HUES48 (cell line): Measurements from ENCODE around the gene MAP1LC3A.
A peak's percentile ranks its signal among the peaks of the same experiment; 100 is the strongest.

Experiments used
- H3K27ac ChIP-seq: one replicate; pipeline ENCODE4 v1.7.0; 2013; ENCODE audit warnings: low read depth, low read length, inconsistent platforms
- H3K27me3 ChIP-seq: 2 replicates; pipeline ENCODE4 v1.6.1; 2013; ENCODE audit warnings: mild to moderate bottlenecking, low read length; ENCODE audit not compliant: control insufficient read depth, insufficient read depth
- H3K36me3 ChIP-seq: 2 replicates; pipeline ENCODE4 v1.6.1; 2013; ENCODE audit warnings: low read length; ENCODE audit not compliant: control insufficient read depth, insufficient read depth
- H3K4me1 ChIP-seq: 2 replicates; pipeline ENCODE4 v1.6.1; 2013; ENCODE audit warnings: mild to moderate bottlenecking, low read length; ENCODE audit not compliant: control insufficient read depth, insufficient read depth
- H3K4me3 ChIP-seq: 2 replicates; pipeline ENCODE4 v1.5.1; 2013; ENCODE audit warnings: mild to moderate bottlenecking, low read depth, low read length
- H3K9ac ChIP-seq: 2 replicates; pipeline ENCODE4 v1.6.1; 2013; ENCODE audit warnings: mild to moderate bottlenecking, low read depth, low read length, moderate library complexity
- H3K9me3 ChIP-seq: 2 replicates; pipeline ENCODE4 v1.6.1; 2013; ENCODE audit warnings: low read length; ENCODE audit not compliant: control insufficient read depth, insufficient read depth

MAP1LC3A gene

DNA sequence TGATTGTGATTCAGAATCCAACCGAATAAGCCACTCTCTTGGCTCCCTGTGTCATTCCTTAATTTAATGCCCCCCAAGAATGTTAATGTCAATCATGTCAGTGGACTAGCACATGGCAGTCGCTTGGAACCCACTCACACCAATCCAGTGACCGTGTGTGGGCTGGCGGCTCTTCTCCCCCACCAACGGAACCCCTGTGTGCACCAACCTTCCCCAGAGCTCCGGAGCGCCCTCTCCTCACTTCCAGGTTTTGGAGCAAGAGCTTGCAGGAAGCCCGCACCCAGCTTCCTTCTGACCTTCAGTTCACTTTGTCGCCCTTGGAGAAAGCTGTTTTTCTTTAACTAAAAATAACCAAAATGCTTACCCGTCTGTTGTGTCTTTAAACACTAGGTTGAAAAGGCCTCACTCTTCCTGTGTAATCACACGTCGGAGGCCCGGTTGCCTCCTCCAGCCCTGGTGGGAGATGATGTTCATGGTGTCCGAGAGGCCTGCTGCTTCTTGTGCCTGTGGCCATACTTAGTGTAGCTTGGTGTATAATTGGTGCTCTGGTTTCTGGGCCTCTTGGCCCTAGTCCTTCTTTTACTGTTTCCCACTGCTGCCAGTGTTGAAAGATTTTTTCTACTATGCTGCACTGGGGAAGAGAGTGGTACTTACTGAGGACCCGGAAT lies 17.8 kb upstream of the MAP1LC3A start:
- Histone ChIP-seq H3K9ac (no peak overlapping the region), H3K4me3 (no peak overlapping the region), H3K27ac (no peak overlapping the region), H3K27me3 (no peaks in the 10 kb centered on the region), H3K9me3 (no peaks in the 10 kb centered on the region), H3K36me3 (peaks cover 50% of the 10 kb centered on the region), H3K4me1 (peaks cover 10% of the 10 kb centered on the region; the same call in 1 of the 2 replicates)

- Histone ChIP-seq H3K27ac (no peak overlapping the region), H3K27me3 (no peaks in the 10 kb centered on the region), H3K4me1 (peaks cover 10% of the 10 kb centered on the region; the same call in 1 of the 2 replicates), H3K4me3 (no peak overlapping the region), H3K36me3 (peaks cover 44% of the 10 kb centered on the region), H3K9ac (no peak overlapping the region), H3K9me3 (no peaks in the 10 kb centered on the region)
These were observed 17.1 kb upstream of the MAP1LC3A start for GRCh38 chr20:34541264-34541901.

DNA sequence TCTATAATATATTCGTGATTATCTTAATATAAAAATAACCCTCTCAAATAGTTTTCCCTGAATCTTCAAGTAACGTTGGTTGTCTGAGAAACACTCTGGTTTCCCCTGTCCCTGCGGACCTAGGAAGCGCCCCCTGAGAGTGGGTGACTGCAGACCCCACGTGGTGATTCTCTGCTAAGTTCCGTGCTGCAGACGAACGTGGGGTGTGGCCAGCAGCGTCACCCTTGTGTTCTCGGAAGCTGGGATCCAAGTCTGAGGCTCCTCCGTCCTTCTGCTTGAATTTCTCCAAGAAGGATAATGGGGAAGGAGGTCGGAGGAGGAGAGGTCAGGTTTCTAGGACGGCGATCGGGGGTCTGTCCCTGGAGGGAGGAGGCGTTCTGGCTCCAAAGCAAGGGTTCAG lies 16.6 kb upstream of the MAP1LC3A start:
- no peaks in the 10 kb centered on the region for H3K27me3 ChIP-seq
- H3K36me3 ChIP-seq: peaks cover 41% of the 10 kb centered on the region
- H3K4me1 ChIP-seq: peaks cover 10% of the 10 kb centered on the region; the same call in 1 of the 2 replicates
- no peak overlapping the region for H3K9ac ChIP-seq
- H3K27ac ChIP-seq: no peak overlapping the region
- H3K4me3 ChIP-seq: no peak overlapping the region
- no peaks in the 10 kb centered on the region for H3K9me3 ChIP-seq

- Histone ChIP-seq H3K27me3 (no peaks in the 10 kb centered on the region), H3K9me3 (no peaks in the 10 kb centered on the region), H3K36me3 (peaks cover 35% of the 10 kb centered on the region), H3K27ac (no peak overlapping the region), H3K4me3 (no peak overlapping the region), H3K4me1 (peaks cover 10% of the 10 kb centered on the region; the same call in 1 of the 2 replicates), H3K9ac (no peak overlapping the region)
These were observed 16.1 kb upstream of the MAP1LC3A start for GRCh38 chr20:34542439-34542838.

DNA sequence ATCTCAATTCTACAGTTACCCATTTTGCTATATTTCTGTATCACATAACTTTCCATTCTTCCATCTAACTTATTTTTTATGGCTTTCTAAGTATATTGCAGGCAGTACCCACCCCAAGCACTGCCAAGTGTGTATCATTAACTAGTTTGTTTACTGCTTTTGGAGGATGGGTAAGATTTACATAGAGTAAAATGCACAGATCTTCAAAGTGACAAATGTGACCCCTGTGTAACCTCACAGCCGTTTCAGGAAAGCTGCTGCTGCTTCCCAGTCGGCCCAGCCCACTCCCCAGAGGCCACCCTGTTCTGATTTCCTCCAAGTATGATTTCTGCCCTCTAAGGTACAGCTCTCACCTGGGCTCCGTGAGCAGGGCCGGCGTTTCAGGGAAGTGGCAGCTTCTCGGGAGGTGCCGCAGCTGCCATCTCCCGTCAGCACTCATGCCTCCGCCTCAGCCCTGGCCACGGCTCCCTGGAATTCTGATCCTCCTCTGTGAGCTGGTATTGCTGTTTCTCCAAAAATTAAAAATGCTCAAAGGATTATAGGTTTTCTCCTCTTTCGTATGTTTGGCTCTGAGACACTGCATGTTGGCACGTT lies 15.0 kb upstream of the MAP1LC3A start:
- Histone ChIP-seq H3K27me3 (no peaks in the 10 kb centered on the region), H3K4me3 (no peak overlapping the region), H3K27ac (no peak overlapping the region), H3K9ac (no peak overlapping the region), H3K36me3 (peaks cover 33% of the 10 kb centered on the region), H3K4me1 (peaks cover 10% of the 10 kb centered on the region; the same call in 1 of the 2 replicates), H3K9me3 (no peaks in the 10 kb centered on the region)

DNA sequence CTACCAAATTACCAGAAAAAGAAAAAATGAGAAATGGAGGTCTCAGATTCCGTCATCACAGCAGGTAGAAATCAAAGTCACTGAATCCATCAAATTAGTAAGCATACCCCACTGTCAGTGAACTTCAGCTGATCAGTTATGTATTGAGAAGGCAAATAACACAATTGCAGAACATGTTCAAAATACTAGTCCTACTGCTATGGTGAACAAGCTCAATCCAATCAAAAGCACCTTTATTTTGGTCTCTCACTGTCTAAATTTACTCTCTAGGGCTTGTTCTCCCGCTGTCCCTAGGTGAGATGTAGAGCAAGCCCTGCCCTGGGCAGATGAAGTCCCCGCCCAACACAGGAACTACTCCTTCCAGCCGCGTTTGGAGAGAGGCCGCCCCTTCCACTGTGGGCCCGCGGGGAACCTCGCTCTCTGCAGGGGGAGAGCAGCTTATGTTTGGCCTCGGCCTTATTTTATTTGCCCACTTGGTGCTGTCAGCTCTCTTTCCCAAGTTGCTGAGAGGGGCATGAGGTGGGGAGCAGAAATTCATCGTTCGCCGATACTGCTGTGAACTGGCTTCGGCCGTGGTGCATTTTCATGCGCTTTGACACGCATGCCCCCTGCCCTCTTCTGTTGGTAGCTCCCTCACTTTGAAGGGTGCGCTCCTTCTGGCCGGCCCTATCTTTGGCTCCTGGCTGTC lies 14.3 kb upstream of the MAP1LC3A start:
- no peaks in the 10 kb centered on the region for H3K9me3 ChIP-seq
- H3K27ac ChIP-seq: no peak overlapping the region
- no peak overlapping the region for H3K9ac ChIP-seq
- H3K4me3 ChIP-seq: peak overlapping the region; percentile 43; the same call in 1 of the 2 replicates
- no peaks in the 10 kb centered on the region for H3K27me3 ChIP-seq
- peaks cover 27% of the 10 kb centered on the region for H3K36me3 ChIP-seq
- peaks cover 10% of the 10 kb centered on the region; the same call in 1 of the 2 replicates for H3K4me1 ChIP-seq

GRCh38 chr20:34546751-34547181 lies 11.8 kb upstream of the MAP1LC3A start:
- H3K27me3 ChIP-seq: no peaks in the 10 kb centered on the region
- no peak overlapping the region for H3K4me3 ChIP-seq
- H3K9ac ChIP-seq: no peak overlapping the region
- H3K36me3 ChIP-seq: peaks cover 4% of the 10 kb centered on the region; the same call in 1 of the 2 replicates
- no peak overlapping the region for H3K27ac ChIP-seq
- H3K9me3 ChIP-seq: no peaks in the 10 kb centered on the region
- H3K4me1 ChIP-seq: peaks cover 10% of the 10 kb centered on the region; the same call in 1 of the 2 replicates

GRCh38 chr20:34547844-34548613 lies 10.5 kb upstream of the MAP1LC3A start:
- Histone ChIP-seq H3K36me3 (no peaks in the 10 kb centered on the region), H3K4me1 (peaks cover 10% of the 10 kb centered on the region; the same call in 1 of the 2 replicates), H3K27ac (no peak overlapping the region), H3K4me3 (no peak overlapping the region), H3K27me3 (no peaks in the 10 kb centered on the region), H3K9me3 (no peaks in the 10 kb centered on the region), H3K9ac (no peak overlapping the region)

GRCh38 chr20:34549291-34549928 lies 9.1 kb upstream of the MAP1LC3A start:
- no peak overlapping the region for H3K9ac ChIP-seq
- H3K27ac ChIP-seq: no peak overlapping the region
- H3K4me1 ChIP-seq: 0 out of 2 replicates have a peak, but pooled peaks cover 5% of the 10 kb centered on the region
- no peaks in the 10 kb centered on the region for H3K36me3 ChIP-seq
- H3K4me3 ChIP-seq: no peak overlapping the region
- H3K27me3 ChIP-seq: no peaks in the 10 kb centered on the region
- H3K9me3 ChIP-seq: no peaks in the 10 kb centered on the region

GRCh38 chr20:34549929-34550305 lies 8.6 kb upstream of the MAP1LC3A start:
- H3K27ac ChIP-seq: no peak overlapping the region
- H3K27me3 ChIP-seq: no peaks in the 10 kb centered on the region
- H3K4me3 ChIP-seq: no peak overlapping the region

More at GRCh38 chr20:34549929-34550305, 8.6 kb upstream of the MAP1LC3A start:
- Histone ChIP-seq H3K36me3 (no peaks in the 10 kb centered on the region), H3K9ac (no peak overlapping the region), H3K4me1 (0 out of 2 replicates have a peak, but pooled peaks cover under 1% of the 10 kb centered on the region), H3K9me3 (no peaks in the 10 kb centered on the region)
